ENCODE results near the gene BLVRA.
"Not testable (repeated sequence)": the region's sequence is repeated elsewhere in the genome, so short reads cannot be mapped to it uniquely, and the experiment has no call there.

Gene BLVRA

GRCh38 chr7:43810195-43810941 lies 51.9 kb downstream of the BLVRA start:
- not testable (repeated sequence) for DNase-seq

- no peak for DNase-seq
Observed at GRCh38 chr7:43815373-43815772, 56.9 kb downstream of the BLVRA start.

GRCh38 chr7:43816046-43816797 lies 57.7 kb downstream of the BLVRA start:
- not testable (repeated sequence) for DNase-seq

GRCh38 chr7:43823425-43823824 lies 64.9 kb downstream of the BLVRA start:
- DNase-seq, result not testable (repeated sequence)

- no peak for DNase-seq
Observed at GRCh38 chr7:43823941-43824340, 65.5 kb downstream of the BLVRA start.

- not testable (repeated sequence) for DNase-seq
Observed at GRCh38 chr7:43824513-43824912, 66.0 kb downstream of the BLVRA start.

- DNase-seq, result no peak
Observed at GRCh38 chr7:43824963-43825362, 66.5 kb downstream of the BLVRA start.

- no peak for DNase-seq
Observed at GRCh38 chr7:43825391-43825808, 66.9 kb downstream of the BLVRA start.

GRCh38 chr7:43830917-43831316 lies 72.4 kb downstream of the BLVRA start:
- not testable (repeated sequence) for DNase-seq

- no peak for DNase-seq
Observed at GRCh38 chr7:43834463-43835251, 76.2 kb downstream of the BLVRA start.

- DNase-seq, result no peak
Observed at GRCh38 chr7:43838201-43838658, 79.8 kb downstream of the BLVRA start.

GRCh38 chr7:43843296-43843695 lies 84.8 kb downstream of the BLVRA start:
- DNase-seq, result no peak

- DNase-seq, result no peak
Observed at GRCh38 chr7:43844257-43844656, 85.8 kb downstream of the BLVRA start.

GRCh38 chr7:43844662-43845061 lies 86.2 kb downstream of the BLVRA start:
- DNase-seq, result no peak

GRCh38 chr7:43847496-43847895 lies 89.0 kb downstream of the BLVRA start:
- no peak for DNase-seq

- DNase-seq, result no peak
Observed at GRCh38 chr7:43849047-43849446, 90.6 kb downstream of the BLVRA start.

GRCh38 chr7:43850348-43851116 lies 92.1 kb downstream of the BLVRA start:
- no peak for DNase-seq

- DNase-seq, result no peak
Observed at GRCh38 chr7:43851805-43852204, 93.3 kb downstream of the BLVRA start.

- DNase-seq, result no peak
Observed at GRCh38 chr7:43855176-43855575, 96.7 kb downstream of the BLVRA start.

GRCh38 chr7:43856316-43856715 lies 97.8 kb downstream of the BLVRA start:
- DNase-seq, result no peak
